Body of pancreas (tissue), 4 donors: ENCODE measurements around the gene COPE. TPM values are rescaled to one million over a fixed set of nuclear protein-coding genes. Genes with fewer than 3 reads are reported as not detected.

Experiments
- ATAC-seq: fragments of 150-250 bp; one replicate; pipeline ENCODE4 v1.9.1; 2016
- DNase-seq, 4 donors: peaks; one replicate each; pipeline ENCODE4 v3.0.0-alpha.2; 2019
- H3K27ac ChIP-seq, 4 donors: fragments of 200-600 bp; sonication (generic); 1 replicate in 3 of 4; 2 replicates in 1 of 4; pipeline versions ENCODE4 v1.5.1 to v1.6.1; 2016 to 2019; ENCODE audit warnings: mild to moderate bottlenecking in 1 of 4, mixed read lengths in 1 of 4, moderate library complexity in 1 of 4
- H3K27me3 ChIP-seq, 2 donors: fragments of 200-600 bp; sonication (generic); one replicate each; pipeline ENCODE4 v1.6.0; 2016; ENCODE audit warnings: mild to moderate bottlenecking in 1 of 2
- H3K36me3 ChIP-seq, 2 donors: fragments of 200-600 bp; sonication (generic); replicated peaks in 1 of 2; 2 replicates each; pipeline ENCODE4 v1.5.1; 2016; ENCODE audit warnings: low read depth in 2 of 2; ENCODE audit not compliant: insufficient read depth in 1 of 2
- H3K4me1 ChIP-seq: fragments of 200-600 bp; sonication (generic); one replicate; pipeline ENCODE4 v1.6.0; 2016
- H3K4me3 ChIP-seq, 2 donors: fragments of 200-600 bp; sonication (generic); 1 replicate in 1 of 2; 2 replicates in 1 of 2; pipeline ENCODE4 v1.5.1; 2016 to 2019
- H3K9me3 ChIP-seq, 3 donors: fragments of 200-600 bp; sonication (generic); 1 replicate in 2 of 3; 2 replicates in 1 of 3; pipeline ENCODE4 v1.5.1; 2016
- POLR2A ChIP-seq, 3 donors: fragments of 450-650 bp; IDR thresholded peaks; one replicate each; pipeline ENCODE4 v1.6.1; 2016; ENCODE audit warnings: antibody characterized with exemption in 3 of 3, mild to moderate bottlenecking in 2 of 3
- WGBS, 2 donors: methylation state at CpG; one replicate each; pipeline ENCODE4 v1.1.5; 2017; 5-methylcytosine and 5-hydroxymethylcytosine counted together
- intact Hi-C: fragments of 100-400 bp; cut with DNase I; formaldehyde crosslinking; loops from one replicate; pipeline ENCODE4 v1.15.1; 2023
- total RNA-seq, 2 donors: library from RNA; depleted of rRNA; stranded (reverse); fragments of >200 nt; gene quantifications; one replicate each; pipeline ENCODE4 v1.1.0, GENCODE V29; 2016
- TF ChIP-seq, protein P1 (sequence below), 7 experiments: fragments of 450-650 bp in 4 of 7; fragments of 200-600 bp in 3 of 7; sonication (generic) in 3 of 7; IDR thresholded peaks; one replicate each; pipeline ENCODE4 v1.5.1; 2016 to 2019; ENCODE audit warnings: antibody characterized with exemption in 7 of 7

The COPE gene
- total RNA-seq, 2 donors from 2014 or later = 111 to 166 TPM

DNA sequence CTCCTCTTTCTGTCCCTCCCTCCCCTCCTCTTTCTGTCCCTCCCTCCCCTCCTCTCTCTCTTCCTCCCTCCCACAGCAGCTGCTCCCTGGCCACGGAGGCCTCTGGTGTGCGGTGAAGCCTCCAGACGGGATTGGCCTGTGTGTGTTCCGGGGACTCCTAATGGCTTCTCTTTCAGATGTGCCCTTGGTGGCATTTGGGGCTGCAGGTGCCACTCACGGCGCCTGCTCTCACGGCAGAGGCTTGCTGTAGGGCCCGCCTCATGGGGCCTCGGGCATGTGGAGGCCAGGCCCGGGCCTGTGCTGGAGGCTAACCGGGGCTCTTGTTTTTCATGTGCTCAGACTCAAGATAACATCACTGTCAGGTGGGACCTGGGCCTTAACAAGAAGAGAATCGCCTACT, 66.5 kb downstream of the COPE start:
- Histone ChIP-seq H3K4me3 (no peak overlapping the region), H3K27ac (no peak overlapping the region), H3K27me3 (no peaks in the 10 kb centered on the region), H3K9me3 (no peaks in the 10 kb centered on the region), H3K4me1 (peaks cover 23% of the 10 kb centered on the region), H3K36me3 (peaks cover 44 to 51% of the 10 kb centered on the region in 2 donors)
- WGBS, 2 donors = 84 to 90% methylated on average over 7 to 8 of the region's 12 CpGs
- ATAC-seq (no peak), DNase-seq (no peak)
- TF ChIP-seq, protein P1, sequence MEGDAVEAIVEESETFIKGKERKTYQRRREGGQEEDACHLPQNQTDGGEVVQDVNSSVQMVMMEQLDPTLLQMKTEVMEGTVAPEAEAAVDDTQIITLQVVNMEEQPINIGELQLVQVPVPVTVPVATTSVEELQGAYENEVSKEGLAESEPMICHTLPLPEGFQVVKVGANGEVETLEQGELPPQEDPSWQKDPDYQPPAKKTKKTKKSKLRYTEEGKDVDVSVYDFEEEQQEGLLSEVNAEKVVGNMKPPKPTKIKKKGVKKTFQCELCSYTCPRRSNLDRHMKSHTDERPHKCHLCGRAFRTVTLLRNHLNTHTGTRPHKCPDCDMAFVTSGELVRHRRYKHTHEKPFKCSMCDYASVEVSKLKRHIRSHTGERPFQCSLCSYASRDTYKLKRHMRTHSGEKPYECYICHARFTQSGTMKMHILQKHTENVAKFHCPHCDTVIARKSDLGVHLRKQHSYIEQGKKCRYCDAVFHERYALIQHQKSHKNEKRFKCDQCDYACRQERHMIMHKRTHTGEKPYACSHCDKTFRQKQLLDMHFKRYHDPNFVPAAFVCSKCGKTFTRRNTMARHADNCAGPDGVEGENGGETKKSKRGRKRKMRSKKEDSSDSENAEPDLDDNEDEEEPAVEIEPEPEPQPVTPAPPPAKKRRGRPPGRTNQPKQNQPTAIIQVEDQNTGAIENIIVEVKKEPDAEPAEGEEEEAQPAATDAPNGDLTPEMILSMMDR (IDR thresholded peaks at IDR 0.05) = no peak
- no peak for TF ChIP-seq POLR2A (IDR thresholded peaks at IDR 0.05)
- intact Hi-C loops = no loop called here

DNA sequence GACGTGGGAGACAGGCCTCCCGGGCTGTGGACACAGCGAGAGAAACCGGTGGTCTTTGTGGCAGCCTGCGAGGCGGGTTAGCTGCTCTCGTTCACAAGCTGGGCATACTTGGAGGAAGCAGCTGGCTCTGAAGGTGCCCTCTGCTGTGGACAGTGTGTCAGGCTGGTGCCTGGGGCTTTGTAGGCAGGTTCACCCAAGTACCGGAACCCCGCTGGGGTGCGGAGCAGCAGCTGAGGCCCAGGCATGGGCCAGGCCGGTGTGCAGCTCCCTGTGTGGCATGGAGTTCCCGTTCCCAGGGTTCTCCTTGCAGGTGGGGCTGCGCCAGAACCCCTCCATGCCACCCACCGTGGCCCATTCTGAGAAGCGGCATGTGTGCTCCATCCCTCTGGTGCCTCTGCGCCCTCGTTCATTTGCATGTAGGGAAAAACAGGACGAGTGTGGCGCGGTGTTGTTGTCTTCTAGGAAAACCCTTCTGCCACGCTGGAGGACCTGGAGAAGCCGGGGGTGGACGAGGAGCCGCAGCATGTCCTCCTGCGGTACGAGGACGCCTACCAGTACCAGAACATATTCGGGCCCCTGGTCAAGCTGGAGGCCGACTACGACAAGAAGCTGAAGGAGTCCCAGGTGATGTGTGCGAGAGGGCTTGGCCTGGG, 67.4 kb downstream of the COPE start:
- H3K4me3 ChIP-seq = no peak overlapping the region
- intact Hi-C loops = no loop called here
- no peak for TF ChIP-seq POLR2A (IDR thresholded peaks at IDR 0.05)
- TF ChIP-seq, protein P1 (IDR thresholded peaks at IDR 0.05) = no peak
- DNase-seq (no peak), ATAC-seq (no peak)
- WGBS, 2 donors = 89 to 94% methylated on average over 25 to 31 of the region's 31 CpGs
- peaks cover 32% of the 10 kb centered on the region for H3K4me1 ChIP-seq
- H3K36me3 ChIP-seq = peaks cover 40 to 44% of the 10 kb centered on the region in 2 donors
- no peaks in the 10 kb centered on the region for H3K9me3 ChIP-seq
- H3K27me3 ChIP-seq = no peaks in the 10 kb centered on the region
- no peak overlapping the region for H3K27ac ChIP-seq

DNA sequence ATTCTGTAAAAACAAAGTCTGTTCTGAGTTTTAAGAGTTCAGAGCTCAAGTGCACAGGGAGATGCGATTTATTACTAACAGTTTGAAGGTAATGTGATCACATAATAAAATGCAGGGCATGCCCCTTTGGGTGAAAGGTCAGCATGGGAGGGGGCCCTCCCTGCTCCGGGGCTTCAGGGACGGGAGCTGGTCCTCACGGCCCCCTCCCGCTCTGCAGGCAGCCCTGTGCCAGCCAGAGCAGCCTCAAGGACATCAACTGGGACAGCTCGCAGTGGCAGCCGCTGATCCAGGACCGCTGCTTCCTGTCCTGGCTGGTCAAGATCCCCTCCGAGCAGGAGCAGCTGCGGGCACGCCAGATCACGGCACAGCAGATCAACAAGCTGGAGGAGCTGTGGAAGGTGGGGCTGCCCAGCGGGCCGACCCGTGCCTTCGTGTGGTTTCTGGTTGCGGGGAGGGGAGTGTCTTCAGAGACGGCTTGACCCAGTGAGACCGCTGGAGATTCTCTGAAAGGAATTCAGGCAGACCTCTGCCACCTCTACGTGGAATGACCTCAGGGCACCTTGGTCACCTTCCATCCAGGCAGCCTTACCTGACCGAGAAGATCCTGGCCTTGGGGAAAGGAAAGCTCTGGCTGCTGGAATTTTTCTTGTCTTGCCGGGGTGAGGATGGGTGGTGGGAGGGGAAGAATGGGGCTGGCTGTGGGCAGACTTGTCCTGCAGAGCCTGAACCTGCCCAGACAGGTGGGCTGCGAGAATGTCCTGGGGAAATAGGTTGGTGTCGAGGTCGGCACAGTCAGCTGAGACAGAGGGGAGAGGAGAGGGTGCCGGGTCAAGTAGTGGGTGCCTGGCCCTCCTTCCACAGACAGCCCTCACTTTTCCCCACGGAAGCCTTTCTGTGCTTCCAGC, 68.5 kb downstream of the COPE start:
- ATAC-seq (no peak), DNase-seq (no peak)
- Histone ChIP-seq H3K36me3 (peaks cover 29 to 34% of the 10 kb centered on the region in 2 donors), H3K4me1 (peaks cover 38% of the 10 kb centered on the region), H3K4me3 (no peak overlapping the region), H3K9me3 (no peaks in the 10 kb centered on the region), H3K27me3 (no peaks in the 10 kb centered on the region), H3K27ac (peak overlapping the region in 1 of 4 donors; percentile 62)
- intact Hi-C loops = no loop called here
- no peak for TF ChIP-seq POLR2A (IDR thresholded peaks at IDR 0.05)
- TF ChIP-seq, protein P1 (IDR thresholded peaks at IDR 0.05) = no peak
- 81 to 82% methylated on average over 17 to 27 of the region's 27 CpGs for WGBS, 2 donors

DNA sequence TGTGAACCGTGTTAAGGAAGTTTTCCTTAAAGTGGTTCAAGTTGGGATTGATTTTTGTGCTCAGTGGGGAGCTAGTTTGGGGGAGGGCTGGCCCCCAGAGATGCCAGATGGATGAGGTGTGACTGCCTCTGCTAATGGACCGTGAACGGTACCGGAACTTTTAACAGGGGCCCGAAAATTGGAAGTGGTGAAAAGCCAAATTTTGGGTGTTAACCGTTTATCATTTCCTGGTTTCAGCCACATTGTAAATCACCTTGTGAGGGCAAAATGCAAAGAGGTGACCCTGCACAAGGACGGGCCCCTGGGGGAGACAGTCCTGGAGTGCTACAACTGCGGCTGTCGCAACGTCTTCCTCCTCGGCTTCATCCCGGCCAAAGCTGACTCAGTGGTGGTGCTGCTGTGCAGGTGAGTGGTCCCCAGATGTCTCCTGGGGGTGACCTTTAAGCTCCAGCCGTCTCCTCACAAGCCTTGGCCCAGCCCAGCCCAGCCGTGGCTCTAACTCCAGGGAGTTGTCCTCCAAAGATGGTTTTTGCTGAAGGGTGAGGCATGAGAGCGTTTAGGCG, 69.3 kb downstream of the COPE start:
- peaks cover 25 to 26% of the 10 kb centered on the region in 2 donors for H3K36me3 ChIP-seq
- H3K4me3 ChIP-seq = no peak overlapping the region
- no peak for DNase-seq
- intact Hi-C loops = no loop called here
- WGBS, 2 donors = 65 to 77% methylated on average over 15 of the region's 16 CpGs
- TF ChIP-seq POLR2A (IDR thresholded peaks at IDR 0.05) = no peak
- TF ChIP-seq, protein P1 (IDR thresholded peaks at IDR 0.05) = no peak
- no peaks in the 10 kb centered on the region for H3K9me3 ChIP-seq
- H3K27me3 ChIP-seq = no peaks in the 10 kb centered on the region
- ATAC-seq = no peak
- peak overlapping the region in 2 of 4 donors; percentile 51 to 62 for H3K27ac ChIP-seq
- peaks cover 46% of the 10 kb centered on the region for H3K4me1 ChIP-seq

Other genes starting within 250 kb of the COPE start
- 1 to 10 TPM; 4.9 to 6.5 TPM for gene CRTC1, start 235.7 kb downstream of the COPE start, total RNA-seq
- 1 to 10 TPM in 1 of 2 donors, under 1 TPM in 1; 0.33 to 6.0 TPM for gene COMP, start 128.1 kb downstream of the COPE start, total RNA-seq
- gene UPF1, start 87.4 kb downstream of the COPE start, total RNA-seq = 10 to 100 TPM; 38.9 to 59.0 TPM
- gene CERS1, start 23.2 kb downstream of the COPE start, total RNA-seq = under 1 TPM; 0.26 to 0.66 TPM
- 10 to 100 TPM; 39.4 to 44.2 TPM for gene DDX49, start 328 bp upstream of the COPE start, total RNA-seq
- gene HOMER3, start 21.8 kb upstream of the COPE start, total RNA-seq = 10 to 100 TPM; 27.5 to 29.0 TPM
- gene SUGP2, start 114.1 kb upstream of the COPE start, total RNA-seq = 100 to 1,000 TPM in 1 of 2 donors, 10 to 100 TPM in 1; 22.1 to 115 TPM
- 10 to 100 TPM; 15.6 to 27.7 TPM for gene ARMC6, start 114.2 kb upstream of the COPE start, total RNA-seq
- 10 to 100 TPM; 10.1 to 24.7 TPM for gene SLC25A42, start 144.6 kb upstream of the COPE start, total RNA-seq
- 10 to 100 TPM; 13.7 to 22.1 TPM for gene TMEM161A, start 219.1 kb upstream of the COPE start, total RNA-seq